ENCODE data around the gene SPATA31D1. TPM values are rescaled to one million over a fixed set of nuclear protein-coding genes. Genes with fewer than 3 reads are reported as not detected.

The SPATA31D1 gene
- total RNA-seq, 4 donors from 2014 or later, result not detected

GRCh38 chr9:82022121-82022520 is 33.5 kb downstream of the SPATA31D1 start:
- WGBS, 2 donors (ENCODE audit: low coverage in 1 of 2), result 71 to 80% methylated on average over 2 of the region's 2 CpGs
- H3K27me3 ChIP-seq, result no peaks in the 10 kb centered on the region
- H3K4me3 ChIP-seq, result no peak overlapping the region
- no peak for DNase-seq
- in situ Hi-C loops (cut with MboI; ENCODE audit: low pct_ligation_motif_present in 1 of 4, low pct_unique_long_range_greater_than_20kb in 1 of 4, low sequenced_read_pairs in 3 of 4) (no loop called here), intact Hi-C loops (cut with DNase I; ENCODE audit: low total_unique reads) (no loop called here)
- H3K4me1 ChIP-seq, result no peaks in the 10 kb centered on the region
- TF ChIP-seq EP300 (IDR thresholded peaks at IDR 0.05; ENCODE audit: low read depth), result no peak
- no peak for TF ChIP-seq CTCF (IDR thresholded peaks at IDR 0.05)
- TF ChIP-seq POLR2A (IDR thresholded peaks at IDR 0.05), result no peak
- no peak for TF ChIP-seq POLR2AphosphoS5 (IDR thresholded peaks at IDR 0.05)
- no peak overlapping the region for H3K27ac ChIP-seq
- no peaks in the 10 kb centered on the region for H3K36me3 ChIP-seq
- no peaks in the 10 kb centered on the region for H3K9me3 ChIP-seq

GRCh38 chr9:82024908-82025307 is 36.3 kb downstream of the SPATA31D1 start:
- Histone ChIP-seq H3K4me1 (no peaks in the 10 kb centered on the region), H3K27me3 (no peaks in the 10 kb centered on the region), H3K4me3 (no peak overlapping the region), H3K9me3 (no peaks in the 10 kb centered on the region), H3K27ac (no peak overlapping the region), H3K36me3 (no peaks in the 10 kb centered on the region)
- TF ChIP-seq CTCF (IDR thresholded peaks at IDR 0.05), result no peak
- no peak for TF ChIP-seq EP300 (IDR thresholded peaks at IDR 0.05; ENCODE audit: low read depth)
- no peak for TF ChIP-seq POLR2AphosphoS5 (IDR thresholded peaks at IDR 0.05)
- no peak for TF ChIP-seq POLR2A (IDR thresholded peaks at IDR 0.05)
- in situ Hi-C loops (cut with MboI; ENCODE audit: low pct_ligation_motif_present in 1 of 4, low pct_unique_long_range_greater_than_20kb in 1 of 4, low sequenced_read_pairs in 3 of 4) (no loop called here), intact Hi-C loops (cut with DNase I; ENCODE audit: low total_unique reads) (no loop called here)
- 91 to 100% methylated on average over 1 of the region's 1 CpG for WGBS, 2 donors (ENCODE audit: low coverage in 1 of 2)
- no peak for DNase-seq

- in situ Hi-C loops (cut with MboI; ENCODE audit: low pct_ligation_motif_present in 1 of 4, low pct_unique_long_range_greater_than_20kb in 1 of 4, low sequenced_read_pairs in 3 of 4) (no loop called here), intact Hi-C loops (cut with DNase I; ENCODE audit: low total_unique reads) (no loop called here)
- no peak for DNase-seq
- H3K9me3 ChIP-seq, result no peaks in the 10 kb centered on the region
- H3K27me3 ChIP-seq, result no peaks in the 10 kb centered on the region
- H3K4me3 ChIP-seq, result no peak overlapping the region
- H3K36me3 ChIP-seq, result no peaks in the 10 kb centered on the region
- no peaks in the 10 kb centered on the region for H3K4me1 ChIP-seq
- no peak for TF ChIP-seq EP300 (IDR thresholded peaks at IDR 0.05; ENCODE audit: low read depth)
- no peak for TF ChIP-seq POLR2AphosphoS5 (IDR thresholded peaks at IDR 0.05)
- no peak for TF ChIP-seq POLR2A (IDR thresholded peaks at IDR 0.05)
- TF ChIP-seq CTCF (IDR thresholded peaks at IDR 0.05), result no peak
- 77 to 84% methylated on average over 3 to 5 of the region's 5 CpGs for WGBS, 2 donors (ENCODE audit: low coverage in 1 of 2)
- no peak overlapping the region for H3K27ac ChIP-seq
Measured at GRCh38 chr9:82031538-82032280, 43.1 kb downstream of the SPATA31D1 start.

- Histone ChIP-seq H3K27me3 (no peaks in the 10 kb centered on the region), H3K4me3 (no peak overlapping the region), H3K9me3 (no peaks in the 10 kb centered on the region), H3K4me1 (no peaks in the 10 kb centered on the region), H3K27ac (no peak overlapping the region), H3K36me3 (no peaks in the 10 kb centered on the region)
- whole genome bisulfite sequencing, 2 donors (ENCODE audit: low coverage in 1 of 2), result 63 to 71% methylated on average over 5 of the region's 5 CpGs
- in situ Hi-C loops (cut with MboI; ENCODE audit: low pct_ligation_motif_present in 1 of 4, low pct_unique_long_range_greater_than_20kb in 1 of 4, low sequenced_read_pairs in 3 of 4), result no loop called here
- no peak for DNase-seq
- intact Hi-C loops (cut with DNase I; ENCODE audit: low total_unique reads), result no loop called here
- TF ChIP-seq POLR2A (IDR thresholded peaks at IDR 0.05) (no peak), EP300 (IDR thresholded peaks at IDR 0.05; ENCODE audit: low read depth) (no peak), POLR2AphosphoS5 (IDR thresholded peaks at IDR 0.05) (no peak), CTCF (IDR thresholded peaks at IDR 0.05) (no peak)
Measured at GRCh38 chr9:82034956-82035731, 46.6 kb downstream of the SPATA31D1 start.
